HG02884 (cell line): ENCODE data around the gene JDP2.

Experiments used
- ATAC-seq: cut with Tn5 transposase; IDR thresholded peaks from one replicate; pipeline ENCODE4 v1.9.1; 2021; ENCODE audit warnings: mild to moderate bottlenecking, moderate library complexity; ENCODE audit not compliant: unreplicated experiment

JDP2 gene

DNA sequence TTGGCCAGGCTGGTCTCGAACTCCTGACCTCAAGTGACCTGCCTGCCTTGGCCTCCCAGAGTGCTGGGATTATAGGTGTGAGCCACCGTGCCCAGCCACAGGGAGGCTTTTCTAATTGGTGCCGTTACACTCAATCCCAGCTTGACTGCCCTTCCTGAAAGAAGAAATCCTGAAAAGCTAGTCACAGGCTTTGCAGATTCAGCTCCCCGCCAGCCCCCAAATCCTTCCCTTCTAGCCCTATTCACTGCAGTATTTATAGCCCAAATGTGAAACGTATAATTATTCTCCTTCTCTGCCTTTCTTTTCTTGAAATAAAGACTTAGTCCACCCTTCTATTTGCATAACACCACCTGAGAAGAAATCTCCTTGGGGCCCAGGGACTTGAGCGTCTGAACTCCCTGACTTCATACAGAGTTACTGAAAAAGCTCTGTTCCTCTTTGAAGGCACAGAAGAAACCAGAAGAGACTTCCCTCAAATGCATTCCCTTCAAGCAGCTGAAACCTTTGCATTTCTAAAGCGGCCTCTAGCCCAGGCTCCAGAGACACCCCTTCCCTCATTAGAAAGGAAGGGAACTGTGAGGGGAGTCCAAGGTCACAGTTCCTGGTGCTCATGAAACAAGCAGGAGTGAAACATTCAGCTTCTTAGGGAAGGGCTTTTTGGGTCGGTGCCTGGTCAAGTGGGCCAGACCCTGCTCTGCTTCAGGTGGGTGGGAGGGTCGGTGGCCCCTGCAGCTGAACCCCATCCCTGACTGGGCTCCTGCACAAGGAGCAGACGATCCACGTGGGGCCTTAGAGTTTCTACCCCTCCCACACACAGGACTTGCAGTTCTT, 52.2 kb downstream of the JDP2 start:
- ATAC-seq, result no peak

DNA sequence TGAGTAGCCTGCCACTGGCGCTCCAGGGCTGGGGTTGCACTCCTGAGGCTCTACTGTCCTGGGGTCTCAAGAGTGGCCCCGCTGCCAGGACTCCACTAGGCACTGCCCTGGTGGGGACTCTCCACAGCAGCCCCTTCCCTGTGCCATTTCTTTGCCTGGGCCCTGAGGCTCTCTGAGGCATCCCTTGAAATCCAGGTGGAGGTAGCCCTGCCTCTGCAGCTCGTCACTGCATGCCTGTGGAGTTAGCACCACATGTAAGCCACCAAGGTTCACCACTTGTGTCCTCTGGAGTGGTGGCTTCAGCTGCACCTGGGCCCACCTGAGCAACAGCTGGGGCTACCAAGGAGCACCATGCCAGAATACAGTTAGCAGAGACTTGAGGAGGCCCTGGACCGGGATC, 54.5 kb downstream of the JDP2 start:
- no peak for ATAC-seq

DNA sequence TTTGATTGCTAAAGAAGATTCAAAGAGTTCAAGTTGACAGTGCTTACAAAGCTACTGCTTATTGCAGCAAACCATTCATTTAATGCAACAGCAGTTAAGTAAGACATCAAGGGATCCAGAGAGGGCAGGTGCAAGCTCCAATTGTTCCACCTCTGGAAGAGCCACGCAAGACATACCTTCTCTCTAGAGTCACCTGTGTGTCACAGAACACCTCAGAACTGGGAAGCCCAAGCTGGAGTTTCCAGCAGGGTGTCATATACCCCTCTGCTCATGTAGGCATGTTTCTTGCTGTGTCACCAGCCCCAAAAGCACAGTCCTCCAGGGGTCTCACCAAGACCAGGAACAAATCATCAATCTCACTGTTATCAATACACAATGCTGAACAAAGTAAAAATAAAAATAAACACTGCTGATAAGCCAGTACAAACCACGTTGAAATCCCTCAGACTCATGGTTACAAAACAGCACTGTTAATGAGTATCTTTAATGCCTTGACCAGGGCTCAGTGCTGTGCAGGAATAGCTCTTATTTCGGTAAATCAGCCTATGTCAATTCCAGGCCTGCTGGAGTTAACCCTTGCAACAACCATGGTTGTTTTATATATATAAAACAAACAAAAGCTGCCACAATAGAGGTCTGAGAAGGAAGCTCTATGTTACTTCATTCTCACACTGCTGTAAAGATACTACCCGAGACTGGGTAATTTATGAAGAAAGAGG, 57.0 kb downstream of the JDP2 start:
- ATAC-seq, result no peak

GRCh38 chr14:75486318-75486717, 58.5 kb downstream of the JDP2 start:
- no peak for ATAC-seq

- ATAC-seq, result peak; percentile 66
Measured at GRCh38 chr14:75487155-75487671, 59.4 kb downstream of the JDP2 start.

DNA sequence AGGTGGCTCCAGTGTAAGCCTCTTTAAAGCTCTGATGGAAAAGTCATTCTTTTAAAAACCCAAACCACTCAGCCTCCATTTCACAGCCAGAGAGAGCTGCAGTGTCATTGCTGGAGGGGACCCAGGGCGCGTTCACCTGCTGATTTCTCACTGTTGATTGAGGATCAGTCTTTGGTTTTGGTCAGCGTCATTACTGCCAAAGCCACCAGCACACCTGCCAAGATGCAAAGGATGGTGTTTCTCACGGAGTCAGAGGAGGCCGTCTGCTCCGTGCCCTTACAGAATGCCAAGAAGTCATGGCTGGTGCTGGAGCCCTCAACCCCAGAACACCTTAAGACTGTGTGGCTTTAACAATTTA, 61.6 kb downstream of the JDP2 start:
- ATAC-seq, result no peak

- no peak for ATAC-seq
Measured at GRCh38 chr14:75491376-75491978, 63.7 kb downstream of the JDP2 start.

DNA sequence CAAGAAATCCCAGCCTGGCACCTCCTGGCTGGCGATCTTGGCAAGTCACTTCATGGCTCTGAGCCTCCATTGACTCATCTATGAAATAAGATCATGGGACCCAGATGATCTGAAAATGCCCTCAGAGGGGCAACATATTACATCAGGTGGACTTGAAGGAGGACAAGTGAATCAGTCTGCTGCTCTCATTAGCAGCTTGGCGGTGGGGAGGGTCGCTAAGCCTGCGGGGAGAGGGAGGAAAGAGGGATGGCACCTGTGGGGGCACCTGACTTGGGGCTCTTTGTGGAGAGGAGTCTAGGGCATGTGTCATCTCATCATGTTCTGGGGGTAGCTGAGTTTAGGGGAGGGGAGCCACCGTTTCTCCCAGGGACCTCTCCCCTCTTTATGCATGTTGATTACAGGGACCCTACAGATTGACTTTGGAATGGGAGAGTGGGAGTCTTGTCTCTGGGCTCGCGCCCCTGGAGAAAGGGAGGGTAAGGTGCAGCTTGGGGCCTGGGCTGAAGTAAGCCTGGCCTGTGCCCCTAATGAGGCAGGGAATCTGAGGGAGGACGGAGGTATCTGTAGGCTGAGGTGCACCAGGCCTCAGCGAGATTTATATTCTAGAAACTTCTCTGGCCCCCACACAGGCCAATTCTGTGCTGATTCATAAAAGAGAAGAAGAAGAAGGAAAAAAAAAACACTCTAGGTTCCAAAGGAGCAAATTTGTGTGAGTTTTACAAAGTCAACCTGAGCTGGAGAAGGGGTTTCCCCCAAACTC, 65.2 kb downstream of the JDP2 start:
- ATAC-seq, result no peak

DNA sequence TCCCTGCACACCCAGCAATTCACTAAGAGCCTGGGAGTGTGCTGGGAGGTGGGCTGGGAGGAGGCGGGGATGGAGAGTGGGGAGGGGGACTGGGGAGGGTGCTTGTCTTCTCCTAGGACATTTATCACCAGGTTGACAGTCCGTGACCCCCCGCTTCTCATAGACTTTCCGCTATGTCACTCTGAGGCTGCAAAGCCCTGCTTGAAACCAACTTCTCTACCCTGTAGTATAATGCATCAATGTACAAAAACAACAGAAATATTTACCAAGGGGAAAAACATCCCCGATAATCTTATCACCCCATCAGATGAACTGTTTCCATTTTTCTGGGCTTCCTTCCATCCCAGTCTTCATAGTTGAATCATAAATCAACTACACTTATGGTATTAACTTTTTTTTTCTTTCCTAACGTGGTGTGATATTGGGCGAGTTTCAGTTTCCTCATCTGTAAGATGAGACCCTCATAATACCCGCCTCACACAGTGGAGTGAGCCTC, 65.8 kb downstream of the JDP2 start:
- no peak for ATAC-seq

- no peak for ATAC-seq
Measured at GRCh38 chr14:75494896-75495295, 67.1 kb downstream of the JDP2 start.

GRCh38 chr14:75495399-75495798, 67.6 kb downstream of the JDP2 start:
- ATAC-seq, result no peak

DNA sequence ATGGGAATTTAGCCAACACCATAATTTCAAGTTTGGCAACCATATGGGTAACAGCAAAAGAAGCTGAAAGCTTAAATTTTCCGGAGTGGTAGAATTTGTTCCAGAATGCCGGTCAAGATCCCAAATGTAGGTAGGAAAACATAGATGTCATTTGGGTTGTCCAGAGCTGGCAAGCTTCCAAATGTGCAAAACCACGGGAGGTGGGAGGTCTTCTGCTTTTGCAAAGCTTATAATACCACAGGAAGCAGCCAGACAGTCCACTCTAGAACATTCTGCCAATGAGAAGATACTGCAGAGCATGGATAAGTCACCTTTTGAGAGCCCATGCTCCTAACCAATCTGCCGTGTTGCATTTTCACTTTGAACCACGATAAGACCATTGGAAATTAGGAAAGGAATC, 68.1 kb downstream of the JDP2 start:
- no peak for ATAC-seq

DNA sequence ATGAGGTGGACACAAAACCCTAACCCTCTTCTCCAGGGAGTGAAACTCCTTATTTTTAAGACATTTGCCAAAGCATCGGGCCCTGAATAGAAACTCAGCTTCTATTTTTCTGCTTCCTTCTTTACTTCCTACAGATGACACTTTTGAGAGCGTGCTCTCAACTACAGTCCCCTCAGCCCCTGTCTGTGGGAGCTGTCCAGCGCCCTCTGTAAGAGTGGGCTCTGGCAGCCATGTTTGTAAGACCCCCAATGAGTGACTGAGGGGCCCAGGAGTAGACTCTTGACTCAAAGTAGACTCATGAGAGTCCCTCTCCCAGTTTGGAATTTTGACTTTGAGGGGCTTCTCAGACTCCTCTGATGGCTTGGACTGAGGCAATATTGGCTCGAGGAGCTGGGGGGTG, 68.9 kb downstream of the JDP2 start:
- no peak for ATAC-seq

- ATAC-seq, result peak; percentile 46
Measured at GRCh38 chr14:75497191-75497590, 69.4 kb downstream of the JDP2 start.

DNA sequence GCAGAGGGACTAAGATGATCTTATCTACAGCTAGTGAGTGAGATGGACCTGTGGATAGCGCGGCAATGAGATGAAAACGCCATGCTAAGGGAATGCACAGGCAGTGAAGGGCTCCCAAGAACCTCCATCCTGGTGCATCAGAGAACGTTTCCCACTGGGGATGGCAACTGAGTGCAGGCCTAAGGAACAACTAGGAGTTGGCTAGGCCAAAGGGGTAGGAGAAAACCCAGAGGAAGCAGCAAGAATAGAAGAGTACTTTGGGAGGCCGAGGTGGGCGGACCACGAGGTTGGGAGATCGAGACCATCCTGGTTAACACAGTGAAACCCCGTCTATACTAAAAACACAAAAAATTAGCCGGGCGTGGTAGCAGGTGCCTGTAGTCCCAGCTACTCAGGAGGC, 69.9 kb downstream of the JDP2 start:
- ATAC-seq, result no peak

DNA sequence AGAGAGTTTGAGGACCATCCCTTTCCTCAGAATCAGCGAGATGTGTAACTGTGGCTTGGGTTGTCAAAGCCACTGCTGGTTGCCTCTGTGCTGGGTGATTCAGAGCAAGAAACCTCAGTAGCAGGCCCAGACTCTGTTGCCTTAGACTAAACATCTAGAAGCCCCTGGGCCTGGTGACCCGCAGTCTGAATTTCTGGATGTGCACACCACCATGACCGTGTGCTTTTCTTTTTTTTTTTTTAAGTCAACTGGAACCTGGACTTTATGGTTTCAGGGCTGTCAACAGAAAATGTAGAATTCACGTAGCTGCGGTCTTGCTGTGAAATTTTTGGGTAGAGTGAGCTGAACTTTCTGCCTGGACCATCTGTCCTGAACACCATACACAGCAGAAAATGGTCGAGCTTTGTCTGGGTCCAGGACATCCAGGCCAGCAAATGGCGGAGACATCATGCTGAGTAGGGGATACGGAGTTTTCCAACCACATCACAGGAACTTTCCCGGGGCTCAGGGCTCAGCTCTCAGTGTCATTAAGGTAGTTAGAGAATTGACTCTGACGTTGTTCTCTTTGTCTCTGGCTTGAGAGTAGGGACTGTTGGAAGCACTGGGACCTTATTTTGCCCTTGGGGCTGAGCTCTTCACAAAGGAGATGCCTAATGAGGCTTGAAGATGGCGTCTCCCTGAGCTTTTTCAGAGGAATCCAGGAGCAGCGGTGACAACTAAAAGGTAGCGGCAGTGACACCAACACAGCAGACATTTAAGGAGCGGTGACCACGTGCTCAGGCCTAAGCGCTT, 71.5 kb downstream of the JDP2 start:
- ATAC-seq, result peak; percentile 64

DNA sequence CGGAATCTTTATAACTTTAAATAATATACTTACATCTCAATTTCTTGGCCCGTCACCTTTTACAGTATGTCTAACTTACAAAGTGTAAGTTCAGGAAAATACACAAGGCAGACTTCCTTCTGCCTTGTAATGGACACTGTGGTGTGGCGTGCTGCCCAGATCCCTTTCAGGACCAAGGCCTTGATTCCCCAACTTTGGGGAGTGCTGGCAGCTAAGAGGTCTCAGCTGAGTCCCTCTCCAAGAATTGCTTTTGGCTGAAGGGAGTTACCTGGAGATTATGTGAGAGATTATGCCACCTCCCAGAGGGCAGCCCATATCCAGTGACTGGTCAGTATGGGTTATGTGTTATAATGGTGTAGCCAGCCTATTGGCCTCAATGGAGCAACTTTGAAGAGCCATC, 73.3 kb downstream of the JDP2 start:
- ATAC-seq, result no peak

GRCh38 chr14:75504411-75504810, 76.6 kb downstream of the JDP2 start:
- no peak for ATAC-seq

DNA sequence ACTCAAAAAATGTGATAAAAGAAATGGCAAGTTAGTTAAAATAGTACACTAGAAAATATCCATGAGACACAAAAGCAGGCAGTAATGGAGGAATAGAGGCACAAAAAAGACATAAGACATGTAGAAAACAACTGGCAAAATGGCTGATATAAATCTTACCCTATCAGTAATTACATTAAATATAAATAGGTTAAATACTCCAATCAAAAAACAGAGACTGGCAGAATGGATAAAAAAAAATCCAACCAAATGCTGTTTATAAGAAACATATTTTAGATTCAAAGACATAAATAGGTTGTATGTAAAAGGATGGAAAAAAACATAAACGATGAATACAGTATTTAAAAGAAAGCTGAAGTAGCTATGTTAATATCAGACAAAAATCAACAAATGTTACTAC, 79.1 kb downstream of the JDP2 start:
- ATAC-seq, result no peak

DNA sequence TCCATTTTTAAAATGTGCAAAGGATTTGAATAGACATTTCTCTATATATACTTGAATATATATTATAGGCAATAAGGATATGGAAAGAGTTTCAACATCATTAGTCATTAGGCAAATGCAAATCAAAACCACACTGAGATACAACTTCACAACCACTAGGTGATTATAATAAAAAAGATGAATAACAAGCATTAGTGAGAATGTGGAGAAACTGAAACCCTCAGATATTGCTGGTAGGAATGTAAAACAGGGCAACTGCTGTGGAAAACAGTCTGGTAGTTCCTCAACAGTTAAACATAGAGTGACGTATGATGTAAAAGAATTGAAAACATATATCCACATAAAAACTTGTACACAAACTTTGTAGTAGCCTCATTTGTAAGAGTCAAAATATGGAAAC, 82.7 kb downstream of the JDP2 start:
- no peak for ATAC-seq
